Stimulated activated CD8-positive, alpha-beta memory T cell treated with anti-CD3 and anti-CD28 coated beads, Interleukin-4, amount 100 ng/mL, for 1 hour (primary cell): ENCODE measurements around the gene TPST1.
"Not testable (repeated sequence)": the region's sequence is repeated elsewhere in the genome, so short reads cannot be mapped to it uniquely, and the experiment has no call there.

ENCODE experiments used
- DNase-seq, 2 donors: peaks; one replicate each; pipeline ENCODE4 v3.0.0-alpha.2; 2020; ENCODE audit warnings: low read depth in 2 of 2, low spot score in 1 of 2

Gene TPST1

GRCh38 chr7:66324985-66325384 lies 119.9 kb downstream of the TPST1 start:
- DNase-seq = not testable (repeated sequence)

DNA sequence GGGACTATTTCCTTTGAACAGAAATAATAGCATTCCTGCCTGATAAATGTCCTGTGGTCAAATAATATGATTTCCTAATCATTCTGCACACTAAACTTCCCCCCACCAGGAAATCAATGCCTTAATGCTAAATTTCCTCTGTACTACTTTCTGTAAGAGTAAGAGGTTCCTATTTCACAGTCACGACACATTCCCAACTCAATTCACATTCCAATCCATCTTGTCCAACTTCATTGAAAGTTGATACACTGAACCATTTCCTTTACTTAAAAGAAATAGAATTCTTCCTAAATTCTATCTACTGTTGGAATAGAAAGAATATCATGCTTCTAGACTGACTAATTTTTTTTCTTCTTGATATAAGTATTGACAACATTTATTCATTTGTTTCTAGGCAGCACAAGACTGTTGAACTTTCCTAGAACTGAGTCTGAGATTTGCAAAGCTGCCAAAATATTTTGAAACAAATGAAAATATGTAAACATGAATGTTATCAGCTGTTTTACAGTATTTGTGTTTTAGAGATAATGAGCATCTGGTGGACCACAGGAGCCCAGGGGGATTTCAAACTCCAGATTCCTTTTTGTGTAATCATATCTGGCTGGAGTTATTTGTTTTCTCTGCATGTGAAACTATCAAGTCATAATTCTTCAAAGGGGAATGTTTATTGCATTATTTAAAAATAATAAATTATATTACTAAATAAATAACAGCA lies 121.5 kb downstream of the TPST1 start:
- no peak for DNase-seq

GRCh38 chr7:66330961-66331360 lies 125.8 kb downstream of the TPST1 start:
- no peak for DNase-seq

DNA sequence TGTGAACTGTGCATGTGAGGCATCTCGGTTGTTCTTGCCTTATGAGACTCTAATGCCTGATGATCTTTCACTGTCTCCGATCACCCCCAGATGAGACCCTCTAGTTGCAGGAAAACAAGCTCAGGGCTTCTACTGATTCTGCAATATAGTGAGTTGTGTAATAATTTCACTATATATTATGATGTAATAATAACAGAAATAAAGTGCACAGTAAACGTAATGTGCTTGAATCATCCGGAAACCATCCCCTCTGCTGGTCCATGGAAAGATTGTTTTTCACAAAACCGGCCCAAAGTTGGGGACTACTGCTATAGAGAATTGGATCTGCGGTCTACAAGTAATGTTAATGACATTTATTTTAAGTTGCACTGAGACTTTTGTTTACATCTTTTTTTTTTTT lies 126.7 kb downstream of the TPST1 start:
- DNase-seq = no peak

- DNase-seq = no peak
These were observed 128.3 kb downstream of the TPST1 start for GRCh38 chr7:66333443-66333842.

DNA sequence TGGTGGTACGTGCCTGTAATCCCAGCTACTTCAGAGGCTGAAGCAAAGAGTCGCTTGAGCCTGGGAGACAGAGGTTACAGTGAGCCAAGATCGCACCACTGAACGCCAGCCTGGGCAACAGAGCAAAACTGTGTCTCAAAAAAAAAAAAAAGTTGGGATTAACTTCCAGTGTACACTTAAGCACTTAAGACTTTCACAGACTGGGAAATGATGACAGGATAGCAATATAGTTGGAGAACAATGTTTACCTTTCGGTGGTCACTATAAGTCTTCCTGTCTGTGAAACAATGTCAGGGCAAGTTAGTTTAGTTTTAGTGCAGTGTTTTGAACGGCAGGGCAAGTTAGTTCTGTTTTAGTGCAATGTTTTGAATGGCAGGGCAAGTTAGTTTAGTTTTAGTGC lies 130.2 kb downstream of the TPST1 start:
- no peak for DNase-seq

GRCh38 chr7:66336760-66337159 lies 131.6 kb downstream of the TPST1 start:
- DNase-seq = no peak

DNA sequence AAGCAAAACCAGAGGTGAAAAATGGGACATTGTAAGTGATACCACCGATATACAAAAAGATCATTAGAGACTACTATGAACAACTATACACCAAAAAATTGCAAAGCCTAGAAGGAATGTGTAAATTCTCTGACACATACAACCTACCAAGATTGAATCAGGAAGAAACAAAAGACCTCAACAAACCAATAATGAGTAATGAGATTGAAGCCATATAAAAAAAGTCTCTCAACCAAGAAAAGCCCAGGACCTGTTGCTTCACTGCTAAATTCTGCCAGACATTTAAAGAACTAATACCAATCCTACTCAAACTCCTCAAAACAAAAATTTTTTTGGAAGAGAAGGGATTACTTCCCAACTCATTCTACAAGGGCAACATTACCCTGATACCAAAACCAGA lies 134.0 kb downstream of the TPST1 start:
- DNase-seq = no peak

- DNase-seq = no peak
These were observed 139.0 kb downstream of the TPST1 start for GRCh38 chr7:66344166-66344565.

DNA sequence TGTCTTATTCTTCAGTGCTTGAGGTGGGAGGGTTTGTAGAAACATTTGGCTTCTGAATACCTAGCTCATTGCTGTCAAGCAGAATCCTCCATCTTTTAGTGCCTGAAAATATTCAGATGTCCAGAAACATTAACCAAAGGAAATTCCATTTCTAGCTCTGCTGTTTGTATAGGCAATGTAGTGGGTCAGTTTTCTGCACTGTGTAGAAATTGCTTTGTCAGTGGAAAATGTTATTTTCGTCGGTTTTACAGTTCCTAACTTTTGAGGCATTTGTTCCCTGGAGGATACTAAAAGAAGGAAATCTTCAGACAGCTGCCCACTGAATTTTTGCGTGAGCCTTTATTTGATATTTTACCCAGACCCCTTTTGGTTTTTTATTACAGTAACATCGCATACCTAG lies 143.4 kb downstream of the TPST1 start:
- DNase-seq = no peak

DNA sequence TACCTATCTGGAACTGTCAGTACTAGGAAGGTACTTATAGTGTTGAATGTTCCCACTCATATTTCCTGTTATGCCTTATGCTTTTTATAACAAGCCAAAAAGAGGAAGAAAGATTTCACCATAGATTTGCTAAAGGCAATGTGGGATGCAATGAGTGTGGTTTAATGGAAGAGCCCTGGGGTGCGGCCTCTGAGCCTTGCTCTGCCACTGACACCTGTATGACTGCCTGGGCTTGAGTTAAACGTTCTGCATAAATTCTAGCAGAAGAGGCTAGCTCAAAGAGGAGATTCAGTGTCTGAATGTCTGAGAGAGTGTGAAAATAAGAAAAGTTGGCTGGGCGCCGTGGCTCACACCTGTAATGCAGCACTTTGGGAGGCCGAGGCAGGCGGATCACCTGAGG lies 143.8 kb downstream of the TPST1 start:
- no peak for DNase-seq

- no peak for DNase-seq
These were observed 146.9 kb downstream of the TPST1 start for GRCh38 chr7:66352071-66352470.

GRCh38 chr7:66353547-66353946 lies 148.4 kb downstream of the TPST1 start:
- DNase-seq = no peak

- no peak for DNase-seq
These were observed 150.6 kb downstream of the TPST1 start for GRCh38 chr7:66355756-66356155.

DNA sequence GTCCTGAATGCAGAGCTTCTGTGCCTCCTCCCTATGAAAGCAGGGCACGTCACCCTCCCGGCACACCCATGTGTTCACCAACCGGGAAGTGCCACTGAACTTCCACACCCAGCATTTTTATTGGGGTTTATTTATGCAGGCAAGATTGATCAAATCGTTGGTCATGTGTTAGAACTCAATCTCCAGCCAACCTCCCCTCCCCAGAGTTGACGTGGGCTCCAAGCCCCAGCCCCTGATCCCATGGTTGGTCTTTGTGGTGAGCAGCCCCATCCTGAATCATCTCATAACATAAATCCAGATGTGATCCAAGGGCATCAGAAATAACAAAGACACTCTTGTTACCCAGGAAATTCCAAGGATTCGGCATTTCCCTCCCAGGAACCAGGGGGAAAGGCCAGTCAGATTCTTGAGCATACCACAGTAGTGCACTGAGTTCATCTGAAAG lies 151.2 kb downstream of the TPST1 start:
- no peak for DNase-seq

DNA sequence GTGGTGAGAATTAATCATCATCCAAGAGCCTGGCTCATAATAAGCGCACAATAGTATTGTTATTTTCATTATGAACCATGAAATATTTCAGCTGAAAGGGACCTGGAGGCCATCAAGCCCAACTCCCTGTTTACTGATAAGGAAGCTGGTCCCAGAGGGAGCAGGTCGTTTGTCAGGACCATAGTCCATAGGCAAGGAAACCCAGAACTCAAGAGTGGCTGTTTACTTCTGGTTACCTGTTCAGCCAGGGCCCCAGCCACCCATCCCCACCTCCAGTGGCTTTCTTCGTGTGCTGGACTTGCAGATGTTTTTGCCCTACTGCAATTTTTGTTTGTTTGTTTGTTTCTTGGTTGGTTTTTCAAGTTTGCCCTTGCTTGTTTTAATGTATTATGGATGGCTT lies 152.0 kb downstream of the TPST1 start:
- DNase-seq = no peak

DNA sequence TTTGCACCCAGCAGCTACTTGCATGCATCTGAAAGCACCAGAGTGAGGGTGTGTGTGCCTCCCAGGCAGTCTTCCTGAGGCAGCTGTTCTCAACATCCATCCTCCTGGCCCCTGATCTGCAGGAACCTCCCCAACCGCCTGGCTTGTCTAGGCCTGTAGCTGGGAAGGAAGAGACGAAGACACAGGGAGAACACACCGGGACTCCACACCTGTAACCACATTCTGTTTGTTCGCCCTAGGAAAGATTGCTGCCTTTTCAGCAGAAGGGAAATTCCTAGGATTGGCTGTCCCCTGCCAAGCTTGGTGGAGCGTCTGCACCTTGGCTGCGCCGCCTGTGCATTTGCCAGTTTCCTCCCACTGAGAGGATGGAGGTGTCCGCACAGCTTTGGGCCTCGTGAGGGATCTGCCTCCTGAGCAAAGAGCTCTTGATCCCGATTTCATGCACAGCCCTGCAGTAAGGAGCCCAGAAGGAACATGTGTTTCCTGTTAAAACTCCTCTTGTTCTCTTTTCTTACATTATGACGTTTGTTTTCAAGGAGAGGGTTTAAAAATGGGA lies 154.6 kb downstream of the TPST1 start:
- DNase-seq = no peak

DNA sequence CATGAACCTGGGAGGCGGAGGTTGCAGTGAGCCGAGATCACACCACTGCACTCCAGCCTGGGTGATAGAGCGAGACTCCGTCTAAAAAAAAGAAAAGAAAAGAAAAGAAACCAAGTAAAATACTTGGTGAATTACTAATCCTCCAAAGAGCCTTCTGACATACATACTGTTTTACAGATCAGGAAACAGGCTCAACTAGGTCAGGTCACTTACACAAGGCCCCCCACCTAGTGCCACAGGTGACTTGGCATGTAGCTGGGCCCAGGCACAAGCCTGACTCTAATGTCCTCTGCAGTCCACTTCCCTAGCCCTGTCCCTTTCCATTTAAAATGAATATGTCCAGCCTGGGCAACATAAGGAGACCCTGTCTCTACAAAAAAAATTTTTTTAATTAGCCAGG lies 157.0 kb downstream of the TPST1 start:
- DNase-seq = no peak

DNA sequence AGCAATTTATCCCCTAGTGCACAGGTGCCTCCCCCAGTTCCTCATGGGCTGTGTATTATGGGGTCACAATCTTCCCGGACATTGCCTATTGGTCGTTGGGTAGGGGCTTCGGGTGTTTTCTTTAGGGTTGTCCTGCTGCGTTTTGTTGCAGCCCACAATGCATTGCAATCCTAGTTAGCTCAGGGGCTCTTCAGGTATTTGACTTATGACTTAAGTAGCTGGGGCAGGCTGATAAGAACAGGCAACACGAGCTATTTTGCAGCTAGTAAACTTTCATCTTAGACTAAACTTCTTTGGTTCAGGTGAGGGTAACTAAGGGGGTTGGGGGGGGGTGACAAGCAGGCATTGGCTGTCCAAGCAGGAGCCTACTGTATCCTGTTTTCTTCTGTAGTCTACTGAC lies 158.5 kb downstream of the TPST1 start:
- no peak for DNase-seq

GRCh38 chr7:66365031-66365430 lies 159.9 kb downstream of the TPST1 start:
- DNase-seq = not testable (repeated sequence)

DNA sequence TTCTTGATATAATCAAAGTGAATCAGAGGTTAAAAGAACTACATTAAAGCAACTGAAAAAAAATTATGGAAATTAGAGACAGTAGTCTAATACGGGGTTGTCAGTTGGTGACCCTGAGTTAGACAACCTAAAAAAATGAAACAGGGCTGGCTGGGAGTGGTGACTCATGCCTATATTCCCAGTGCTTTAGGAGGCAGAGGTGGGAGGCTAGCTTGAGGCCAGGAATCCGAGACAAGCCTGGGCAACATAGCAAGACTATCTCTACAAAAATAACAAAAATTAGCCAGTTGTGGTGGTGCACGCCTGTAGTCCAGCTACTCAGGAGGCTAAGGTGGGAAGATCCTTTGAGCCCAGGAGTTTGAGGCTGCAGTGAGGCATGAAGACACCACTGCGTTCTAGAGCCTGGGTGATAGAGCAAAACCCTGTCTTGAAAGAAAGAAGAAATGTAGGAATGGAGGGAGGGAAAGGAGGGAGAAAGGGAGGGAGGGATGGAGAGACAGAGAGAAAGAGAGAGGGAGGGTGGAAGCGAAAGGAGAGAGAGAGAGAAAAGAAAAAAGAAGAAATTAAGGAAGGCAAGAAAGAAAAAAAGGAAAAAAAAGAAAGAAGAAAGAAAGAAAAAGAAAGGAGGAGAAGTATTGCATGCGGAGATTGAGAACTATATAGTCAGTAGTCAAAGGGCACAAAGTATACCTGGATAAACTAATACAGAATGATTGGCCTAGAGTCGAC lies 166.1 kb downstream of the TPST1 start:
- no peak for DNase-seq

GRCh38 chr7:66374141-66374840 lies 169.2 kb downstream of the TPST1 start:
- DNase-seq = not testable (repeated sequence)
